Measurements from ENCODE around the gene PHF24. TPM values are rescaled to one million over a fixed set of nuclear protein-coding genes. Genes with fewer than 3 reads are reported as not detected.

Gene PHF24
- total and polyA plus RNA-seq, 2 of the 13 experiments (the other 11 are each of a cell fraction or from before 2014, with no cell fraction given) = 0.05 TPM; not detected in 1

DNA sequence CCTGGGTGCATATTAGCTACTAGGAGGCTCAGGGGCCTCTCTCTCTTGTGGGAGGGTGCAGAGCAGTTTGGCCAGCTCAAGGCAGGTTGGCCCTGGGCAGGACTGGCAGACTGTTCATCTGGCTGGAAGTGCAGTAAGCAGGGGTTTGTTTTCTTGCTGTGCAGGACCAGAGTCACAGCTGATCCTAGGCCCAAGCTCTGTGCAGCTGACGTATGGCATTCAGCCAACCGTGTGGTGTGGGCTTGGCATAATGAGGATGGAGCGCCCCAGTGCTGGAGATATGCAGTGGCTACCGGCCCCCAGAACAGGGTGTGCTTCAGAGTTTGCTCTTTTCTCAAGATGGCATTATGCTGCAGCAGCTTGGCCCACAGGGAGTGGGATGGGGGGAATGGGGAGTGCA, 31.0 kb upstream of the PHF24 start:
- H3K27me3 ChIP-seq (ENCODE audit: control insufficient read depth in 1 of 2, insufficient read depth in 2 of 2, low read length in 2 of 2) = no peaks in the 10 kb centered on the region
- no TSS peak for BruUV-seq (replicated peaks)
- H2AFZ ChIP-seq (ENCODE audit: low read length) = no peak overlapping the region
- H3K4me2 ChIP-seq (ENCODE audit: low read depth, low read length) = no peak overlapping the region
- intact Hi-C loops (cut with micrococcal nuclease; ENCODE audit: unreplicated experiment) (no loop called here), in situ Hi-C loops (cut with HindIII; ENCODE audit: extremely low pct_ligation_motif_present, low pct_unique_long_range_greater_than_20kb) (no loop called here)
- H3K79me2 ChIP-seq (ENCODE audit: insufficient read depth, low read length) = no peaks in the 10 kb centered on the region
- H3K9me3 ChIP-seq (ENCODE audit: low read length) = peaks cover 6% of the 10 kb centered on the region; the same call in 1 of the 2 replicates
- no peak overlapping the region for H3K27ac ChIP-seq (ENCODE audit: extremely low read length, insufficient read depth, low read length)
- 74% methylated on average over 3 of the region's 4 CpGs for WGBS (ENCODE audit: low lambda C conversion rate)
- no peak for DNase-seq (ENCODE audit: low spot score)
- H3K9ac ChIP-seq (ENCODE audit: insufficient read depth, low read depth, low read length) = no peak overlapping the region
- no peaks in the 10 kb centered on the region for H3K36me3 ChIP-seq (replicated peaks in 1 of 2; ENCODE audit: control insufficient read depth in 1 of 2, insufficient read depth in 2 of 2, low read length in 2 of 2)
- H3K4me1 ChIP-seq (ENCODE audit: insufficient read depth, low read length) = peaks cover 8% of the 10 kb centered on the region
- no peak for TF ChIP-seq ZNF749 (CRISPR knock-in tag; IDR thresholded peaks at IDR 0.05; ENCODE audit: borderline replicate concordance)
- TF ChIP-seq, protein P1, sequence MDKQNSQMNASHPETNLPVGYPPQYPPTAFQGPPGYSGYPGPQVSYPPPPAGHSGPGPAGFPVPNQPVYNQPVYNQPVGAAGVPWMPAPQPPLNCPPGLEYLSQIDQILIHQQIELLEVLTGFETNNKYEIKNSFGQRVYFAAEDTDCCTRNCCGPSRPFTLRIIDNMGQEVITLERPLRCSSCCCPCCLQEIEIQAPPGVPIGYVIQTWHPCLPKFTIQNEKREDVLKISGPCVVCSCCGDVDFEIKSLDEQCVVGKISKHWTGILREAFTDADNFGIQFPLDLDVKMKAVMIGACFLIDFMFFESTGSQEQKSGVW (CRISPR knock-in tag; IDR thresholded peaks at IDR 0.05; ENCODE audit: borderline replicate concordance) = no peak
- TF ChIP-seq ZKSCAN1 (IDR thresholded peaks at IDR 0.05; ENCODE audit: low read length) = no peak
- TF ChIP-seq, protein P2, sequence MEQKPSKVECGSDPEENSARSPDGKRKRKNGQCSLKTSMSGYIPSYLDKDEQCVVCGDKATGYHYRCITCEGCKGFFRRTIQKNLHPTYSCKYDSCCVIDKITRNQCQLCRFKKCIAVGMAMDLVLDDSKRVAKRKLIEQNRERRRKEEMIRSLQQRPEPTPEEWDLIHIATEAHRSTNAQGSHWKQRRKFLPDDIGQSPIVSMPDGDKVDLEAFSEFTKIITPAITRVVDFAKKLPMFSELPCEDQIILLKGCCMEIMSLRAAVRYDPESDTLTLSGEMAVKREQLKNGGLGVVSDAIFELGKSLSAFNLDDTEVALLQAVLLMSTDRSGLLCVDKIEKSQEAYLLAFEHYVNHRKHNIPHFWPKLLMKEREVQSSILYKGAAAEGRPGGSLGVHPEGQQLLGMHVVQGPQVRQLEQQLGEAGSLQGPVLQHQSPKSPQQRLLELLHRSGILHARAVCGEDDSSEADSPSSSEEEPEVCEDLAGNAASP (CRISPR knock-in tag; IDR thresholded peaks at IDR 0.05; ENCODE audit: borderline replicate concordance) = no peak
- no peak for TF ChIP-seq ZBTB14 (CRISPR knock-in tag; IDR thresholded peaks at IDR 0.05)
- no peak for TF ChIP-seq NR2F2 (IDR thresholded peaks at IDR 0.05; ENCODE audit: borderline replicate concordance, low read depth)
- no peak for TF ChIP-seq FOXA3 (CRISPR knock-in tag; IDR thresholded peaks at IDR 0.05)
- no peak for TF ChIP-seq BCL3 (CRISPR knock-in tag; IDR thresholded peaks at IDR 0.05)
- no peak for TF ChIP-seq ZNF280D (CRISPR knock-in tag; IDR thresholded peaks at IDR 0.05)
- TF ChIP-seq ZFP36L1 (CRISPR knock-in tag; IDR thresholded peaks at IDR 0.05) = no peak
- no peak for TF ChIP-seq HNF4A (CRISPR knock-in tag; IDR thresholded peaks at IDR 0.05)
- no peak for TF ChIP-seq ERF (CRISPR knock-in tag; IDR thresholded peaks at IDR 0.05)
- TF ChIP-seq, protein P3, sequence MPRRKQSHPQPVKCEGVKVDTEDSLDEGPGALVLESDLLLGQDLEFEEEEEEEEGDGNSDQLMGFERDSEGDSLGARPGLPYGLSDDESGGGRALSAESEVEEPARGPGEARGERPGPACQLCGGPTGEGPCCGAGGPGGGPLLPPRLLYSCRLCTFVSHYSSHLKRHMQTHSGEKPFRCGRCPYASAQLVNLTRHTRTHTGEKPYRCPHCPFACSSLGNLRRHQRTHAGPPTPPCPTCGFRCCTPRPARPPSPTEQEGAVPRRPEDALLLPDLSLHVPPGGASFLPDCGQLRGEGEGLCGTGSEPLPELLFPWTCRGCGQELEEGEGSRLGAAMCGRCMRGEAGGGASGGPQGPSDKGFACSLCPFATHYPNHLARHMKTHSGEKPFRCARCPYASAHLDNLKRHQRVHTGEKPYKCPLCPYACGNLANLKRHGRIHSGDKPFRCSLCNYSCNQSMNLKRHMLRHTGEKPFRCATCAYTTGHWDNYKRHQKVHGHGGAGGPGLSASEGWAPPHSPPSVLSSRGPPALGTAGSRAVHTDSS (CRISPR knock-in tag; conservative IDR thresholded peaks at IDR 0.05) = no peak
- FAIRE-seq = no peak
- H3K4me3 ChIP-seq (replicated peaks in 1 of 3; ENCODE audit: insufficient read depth in 1 of 3, low read depth in 2 of 3, low read length in 3 of 3) = no peak overlapping the region
- no peak for ATAC-seq
- ChIA-PET CTCF (ENCODE audit: low intra/inter-chr PET ratio, low total read pairs) (no interaction called here), POLR2A (no interaction called here)
- no peaks in the 10 kb centered on the region for H4K20me1 ChIP-seq (ENCODE audit: insufficient read depth, low read length)
